Liver (tissue), 9 donors: ENCODE measurements around the gene TNFSF13. TPM values are rescaled to one million over a fixed set of nuclear protein-coding genes. Genes with fewer than 3 reads are reported as not detected.
"Not testable (repeated sequence)": the region's sequence is repeated elsewhere in the genome, so short reads cannot be mapped to it uniquely, and the experiment has no call there.

Experiments used
- DNase-seq: peaks from one replicate; pipeline ENCODE4 v3.0.0-alpha.2; 2017; ENCODE audit warnings: low spot score
- H3K27ac ChIP-seq, 2 donors: one replicate each; pipeline ENCODE4 v1.7.0; 2013; ENCODE audit warnings: inconsistent platforms in 2 of 2, low read length in 2 of 2, control low read depth in 1 of 2, low read depth in 1 of 2, mild to moderate bottlenecking in 1 of 2
- H3K27me3 ChIP-seq, 4 donors: one replicate each; pipeline versions ENCODE4 v1.6.1 to v1.7.0; 2013; ENCODE audit warnings: low read length in 3 of 4, inconsistent platforms in 1 of 4, mild to moderate bottlenecking in 1 of 4, moderate library complexity in 1 of 4; ENCODE audit not compliant: control insufficient read depth in 4 of 4, insufficient read depth in 4 of 4
- H3K36me3 ChIP-seq, 4 donors: one replicate each; pipeline versions ENCODE4 v1.6.1 to v1.7.0; 2013; ENCODE audit warnings: low read length in 3 of 4, mild to moderate bottlenecking in 3 of 4, low read depth in 1 of 4, moderate library complexity in 1 of 4; ENCODE audit not compliant: control insufficient read depth in 4 of 4, insufficient read depth in 3 of 4
- H3K4me1 ChIP-seq, 4 donors: one replicate each; pipeline versions ENCODE4 v1.6.1 to v1.7.0; 2013; ENCODE audit warnings: low read length in 3 of 4, mild to moderate bottlenecking in 3 of 4, moderate library complexity in 1 of 4; ENCODE audit not compliant: control insufficient read depth in 4 of 4, insufficient read depth in 4 of 4
- H3K4me3 ChIP-seq, 3 donors: one replicate each; pipeline versions ENCODE4 v1.6.1 to v1.7.0; 2013; ENCODE audit warnings: low read length in 3 of 3, control low read depth in 1 of 3, low read depth in 1 of 3, mild to moderate bottlenecking in 1 of 3
- H3K9ac ChIP-seq, 2 donors: one replicate each; pipeline ENCODE4 v1.7.0; 2013; ENCODE audit warnings: low read length in 2 of 2, mild to moderate bottlenecking in 2 of 2, moderate library complexity in 2 of 2, control low read depth in 1 of 2, low read depth in 1 of 2
- H3K9me3 ChIP-seq, 4 donors: one replicate each; pipeline versions ENCODE4 v1.6.1 to v1.7.0; 2013; ENCODE audit warnings: low read length in 3 of 4; ENCODE audit not compliant: control insufficient read depth in 4 of 4
- ATF3 ChIP-seq: IDR thresholded peaks from 2 replicates; pipeline ENCODE4 v1.6.1; 2016; ENCODE audit warnings: antibody characterized with exemption
- FOXA1 ChIP-seq: IDR thresholded peaks from 2 replicates; pipeline ENCODE4 v1.6.1; 2016; ENCODE audit warnings: antibody characterized with exemption
- FOXA2 ChIP-seq: IDR thresholded peaks from 2 replicates; pipeline ENCODE4 v1.6.1; 2016; ENCODE audit warnings: antibody characterized with exemption
- GABPA ChIP-seq, 2 donors: IDR thresholded peaks in 1 of 2; conservative IDR thresholded peaks in 1 of 2; 2 replicates each; pipeline ENCODE4 v1.6.1; 2016; ENCODE audit warnings: antibody characterized with exemption in 2 of 2, mild to moderate bottlenecking in 1 of 2, moderate library complexity in 1 of 2
- HNF4A ChIP-seq, 2 donors: conservative IDR thresholded peaks; 2 replicates each; pipeline ENCODE4 v1.6.1; 2016; ENCODE audit warnings: antibody characterized with exemption in 2 of 2, mild to moderate bottlenecking in 2 of 2
- HNF4G ChIP-seq: IDR thresholded peaks from 2 replicates; pipeline ENCODE4 v1.6.1; 2016; ENCODE audit warnings: antibody characterized with exemption
- JUND ChIP-seq, 2 donors: IDR thresholded peaks; 2 replicates each; pipeline ENCODE4 v1.6.1; 2016; ENCODE audit warnings: antibody characterized with exemption in 2 of 2
- RAD21 ChIP-seq, 2 donors: IDR thresholded peaks; 2 replicates each; pipeline ENCODE4 v1.6.1; 2016; ENCODE audit warnings: antibody characterized with exemption in 2 of 2, mild to moderate bottlenecking in 2 of 2
- REST ChIP-seq: IDR thresholded peaks from 2 replicates; pipeline ENCODE4 v1.6.1; 2016; ENCODE audit warnings: antibody characterized with exemption, mild to moderate bottlenecking
- RXRA ChIP-seq, 2 donors: IDR thresholded peaks; 2 replicates each; pipeline ENCODE4 v1.6.1; 2017 to 2018; ENCODE audit warnings: antibody characterized with exemption in 2 of 2, mild to moderate bottlenecking in 1 of 2
- SP1 ChIP-seq: IDR thresholded peaks from 2 replicates; pipeline ENCODE4 v1.6.1; 2018; ENCODE audit warnings: antibody characterized with exemption, mild to moderate bottlenecking
- TAF1 ChIP-seq: conservative IDR thresholded peaks from 2 replicates; pipeline ENCODE4 v1.6.1; 2016; ENCODE audit warnings: antibody characterized with exemption, mild to moderate bottlenecking
- YY1 ChIP-seq: IDR thresholded peaks from 2 replicates; pipeline ENCODE4 v1.6.1; 2016; ENCODE audit warnings: antibody characterized with exemption, mild to moderate bottlenecking
- WGBS: extraction: QIAGEN DNeasy Blood & Tissue Kit; methylation state at CpG from one replicate; pipeline ENCODE4 v1.1.7; 2013; 5-methylcytosine and 5-hydroxymethylcytosine counted together
- polyA plus RNA-seq, 2 donors: library from polyadenylated mRNA; stranded (reverse) in 1 of 2; unstranded in 1 of 2; fragments of 200-250 nt in 1 of 2; fragments of >200 nt in 1 of 2; fragmentation: Nextera tagmentation in 1 of 2; extraction: Ambion mirVana in 1 of 2; gene quantifications; one replicate each; pipeline versions ENCODE4 v1.2.1 to v1.2.3, GENCODE V29; 2013 to 2015
- total RNA-seq, 2 donors: library from RNA; depleted of rRNA; stranded (reverse); fragments of >200 nt; gene quantifications; one replicate each; pipeline ENCODE4 v1.2.3, GENCODE V29; 2014
- TF ChIP-seq, protein P1 (sequence below): IDR thresholded peaks from 2 replicates; pipeline ENCODE4 v1.6.1; 2016; ENCODE audit warnings: antibody characterized with exemption
- TF ChIP-seq, protein P2 (sequence below): fragments of 150-350 bp; IDR thresholded peaks from 2 replicates; pipeline ENCODE4 v1.5.1; 2017; ENCODE audit warnings: improper control_type of control experiment, low read depth, low read length; ENCODE audit not compliant: missing input control
- TF ChIP-seq, protein P3 (sequence below): IDR thresholded peaks from 2 replicates; pipeline ENCODE4 v1.6.1; 2016; ENCODE audit warnings: antibody characterized with exemption
- donor health status: healthy.
- donor health status: healthy.
- donor health status: healthy.
- donor health status: healthy.
- donor health status: healthy.

Gene TNFSF13
- total and polyA plus RNA-seq, 4 donors: 1.4 to 9.3 (median 4.5) TPM

DNA sequence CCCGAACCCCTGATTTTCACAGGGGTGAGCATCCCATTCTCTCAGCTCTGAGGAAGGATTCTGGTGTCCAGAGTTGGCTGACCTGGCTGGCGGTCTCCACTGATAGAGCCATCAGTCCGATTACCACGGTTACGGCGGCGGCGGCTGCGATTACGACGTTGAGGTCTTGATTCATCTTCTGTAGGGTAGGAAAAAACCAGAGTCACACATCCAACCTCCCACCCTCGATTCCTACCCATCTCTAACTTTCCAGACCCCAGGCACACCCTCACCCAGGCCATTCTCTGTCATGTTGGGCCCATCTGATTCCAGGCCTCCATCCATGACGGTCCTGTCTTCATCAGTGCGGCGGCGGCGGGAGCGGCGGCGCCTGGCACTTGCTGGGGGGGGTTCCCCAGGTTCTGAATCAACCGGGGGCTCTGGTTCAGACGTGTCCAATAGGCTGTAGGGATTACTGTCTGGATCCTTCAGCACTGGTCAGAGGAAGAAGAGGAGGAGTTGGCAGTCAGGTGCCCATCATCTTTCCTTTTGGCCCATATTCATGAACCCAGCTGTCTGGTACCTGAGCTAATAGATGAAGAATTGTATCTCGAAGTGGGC lies 34.0 kb downstream of the TNFSF13 start:
- 94% methylated on average over 23 of the region's 23 CpGs for WGBS
- H3K4me1 ChIP-seq: peaks cover 0 to 5% (median 0%) of the 10 kb centered on the region in 4 donors
- no peak overlapping the region for H3K9ac ChIP-seq
- H3K27me3 ChIP-seq: no peaks in the 10 kb centered on the region
- no peak overlapping the region for H3K4me3 ChIP-seq
- no peak overlapping the region for H3K27ac ChIP-seq
- TF ChIP-seq RAD21 (IDR thresholded peaks at IDR 0.05) (no peak), HNF4A (conservative IDR thresholded peaks at IDR 0.05) (no peak), GABPA (IDR thresholded peaks at IDR 0.05 in 1 of 2, conservative IDR thresholded peaks at IDR 0.05 in 1 of 2) (no peak), HNF4G (no peak), FOXA2 (no peak), TAF1 (no peak), YY1 (no peak), SP1 (no peak), JUND (IDR thresholded peaks at IDR 0.05) (no peak), REST (no peak), RXRA (IDR thresholded peaks at IDR 0.05) (no peak), FOXA1 (no peak), ATF3 (no peak)
- TF ChIP-seq, protein P1, sequence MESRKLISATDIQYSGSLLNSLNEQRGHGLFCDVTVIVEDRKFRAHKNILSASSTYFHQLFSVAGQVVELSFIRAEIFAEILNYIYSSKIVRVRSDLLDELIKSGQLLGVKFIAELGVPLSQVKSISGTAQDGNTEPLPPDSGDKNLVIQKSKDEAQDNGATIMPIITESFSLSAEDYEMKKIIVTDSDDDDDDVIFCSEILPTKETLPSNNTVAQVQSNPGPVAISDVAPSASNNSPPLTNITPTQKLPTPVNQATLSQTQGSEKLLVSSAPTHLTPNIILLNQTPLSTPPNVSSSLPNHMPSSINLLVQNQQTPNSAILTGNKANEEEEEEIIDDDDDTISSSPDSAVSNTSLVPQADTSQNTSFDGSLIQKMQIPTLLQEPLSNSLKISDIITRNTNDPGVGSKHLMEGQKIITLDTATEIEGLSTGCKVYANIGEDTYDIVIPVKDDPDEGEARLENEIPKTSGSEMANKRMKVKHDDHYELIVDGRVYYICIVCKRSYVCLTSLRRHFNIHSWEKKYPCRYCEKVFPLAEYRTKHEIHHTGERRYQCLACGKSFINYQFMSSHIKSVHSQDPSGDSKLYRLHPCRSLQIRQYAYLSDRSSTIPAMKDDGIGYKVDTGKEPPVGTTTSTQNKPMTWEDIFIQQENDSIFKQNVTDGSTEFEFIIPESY: no peak
- TF ChIP-seq, protein P2, sequence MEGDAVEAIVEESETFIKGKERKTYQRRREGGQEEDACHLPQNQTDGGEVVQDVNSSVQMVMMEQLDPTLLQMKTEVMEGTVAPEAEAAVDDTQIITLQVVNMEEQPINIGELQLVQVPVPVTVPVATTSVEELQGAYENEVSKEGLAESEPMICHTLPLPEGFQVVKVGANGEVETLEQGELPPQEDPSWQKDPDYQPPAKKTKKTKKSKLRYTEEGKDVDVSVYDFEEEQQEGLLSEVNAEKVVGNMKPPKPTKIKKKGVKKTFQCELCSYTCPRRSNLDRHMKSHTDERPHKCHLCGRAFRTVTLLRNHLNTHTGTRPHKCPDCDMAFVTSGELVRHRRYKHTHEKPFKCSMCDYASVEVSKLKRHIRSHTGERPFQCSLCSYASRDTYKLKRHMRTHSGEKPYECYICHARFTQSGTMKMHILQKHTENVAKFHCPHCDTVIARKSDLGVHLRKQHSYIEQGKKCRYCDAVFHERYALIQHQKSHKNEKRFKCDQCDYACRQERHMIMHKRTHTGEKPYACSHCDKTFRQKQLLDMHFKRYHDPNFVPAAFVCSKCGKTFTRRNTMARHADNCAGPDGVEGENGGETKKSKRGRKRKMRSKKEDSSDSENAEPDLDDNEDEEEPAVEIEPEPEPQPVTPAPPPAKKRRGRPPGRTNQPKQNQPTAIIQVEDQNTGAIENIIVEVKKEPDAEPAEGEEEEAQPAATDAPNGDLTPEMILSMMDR: no peak
- DNase-seq: no peak
- H3K36me3 ChIP-seq: peaks cover 22 to 71% (median 51%) of the 10 kb centered on the region in 4 donors
- H3K9me3 ChIP-seq: no peaks in the 10 kb centered on the region

- Histone ChIP-seq H3K4me1 (peaks cover 0 to 5% (median 0%) of the 10 kb centered on the region in 4 donors), H3K9ac (no peak overlapping the region), H3K36me3 (peaks cover 19 to 70% (median 52%) of the 10 kb centered on the region in 4 donors), H3K27ac (no peak overlapping the region), H3K4me3 (no peak overlapping the region), H3K9me3 (no peaks in the 10 kb centered on the region), H3K27me3 (no peaks in the 10 kb centered on the region)
- TF ChIP-seq, protein P3, sequence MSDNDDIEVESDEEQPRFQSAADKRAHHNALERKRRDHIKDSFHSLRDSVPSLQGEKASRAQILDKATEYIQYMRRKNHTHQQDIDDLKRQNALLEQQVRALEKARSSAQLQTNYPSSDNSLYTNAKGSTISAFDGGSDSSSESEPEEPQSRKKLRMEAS: no peak
- TF ChIP-seq RXRA (IDR thresholded peaks at IDR 0.05): no peak
- DNase-seq: no peak
- 93% methylated on average over 12 of the region's 12 CpGs for WGBS
These were observed 34.7 kb downstream of the TNFSF13 start for GRCh38 chr17:7593296-7593695.

GRCh38 chr17:7597561-7597960 lies 39.0 kb downstream of the TNFSF13 start:
- H3K9ac ChIP-seq, H3K4me1 ChIP-seq, DNase-seq, H3K9me3 ChIP-seq, H3K27ac ChIP-seq, H3K27me3 ChIP-seq, H3K4me3 ChIP-seq: not testable (repeated sequence)
- peaks cover 30 to 81% (median 60%) of the 10 kb centered on the region in 4 donors for H3K36me3 ChIP-seq
- WGBS: 69% methylated on average over 5 of the region's 5 CpGs
